Measurements from ENCODE around the gene RAB38.

The RAB38 gene

DNA sequence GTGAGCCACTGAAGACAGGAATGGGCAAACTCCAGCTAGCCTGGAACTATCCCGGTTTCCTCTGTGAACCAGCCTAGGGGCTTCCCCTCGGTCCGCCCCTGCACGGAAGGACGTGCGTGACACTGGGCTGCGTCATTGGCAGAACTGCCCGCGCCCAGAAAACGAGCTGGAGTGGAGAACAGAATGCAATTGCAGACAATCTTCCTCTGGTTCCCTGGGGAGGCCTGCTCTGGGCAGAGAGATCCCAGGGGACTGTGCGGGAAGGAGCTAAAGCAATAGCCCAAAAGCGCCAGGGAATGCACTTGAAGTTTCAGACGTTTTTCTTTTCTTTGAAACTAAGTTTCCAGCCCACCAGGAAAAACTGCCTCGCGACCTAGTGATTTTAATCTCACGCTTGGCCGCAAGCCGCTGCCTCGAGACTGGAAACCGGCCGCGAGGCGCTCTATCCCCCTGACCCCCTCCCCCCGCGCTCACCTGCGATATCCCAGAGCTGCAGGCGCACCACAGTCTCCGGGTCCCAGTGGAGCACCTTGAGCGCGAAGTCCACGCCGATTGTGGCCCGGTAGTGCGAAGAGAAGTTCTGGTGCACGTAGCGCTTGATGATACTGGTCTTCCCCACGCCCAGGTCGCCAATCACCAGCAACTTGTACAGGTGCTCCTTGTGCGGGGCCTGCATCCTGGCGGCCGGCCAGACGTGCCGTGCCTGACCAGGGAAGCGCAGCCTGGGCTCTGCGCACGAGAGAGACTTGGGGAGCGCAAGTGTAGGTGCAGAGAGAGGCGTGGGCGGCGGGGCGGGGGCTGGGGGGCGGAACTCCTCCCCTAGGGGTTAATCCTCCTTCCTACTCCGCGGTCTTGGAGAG is at the start of gene RAB38:
TSS of gene RAB38 (minus strand) at position 735 of the 860 bp plus-strand sequence. CDS start at position 676, 59 bp downstream.
- DNase-seq (ENCODE audit: low read depth in 2 of 2), result peak; percentile 49 to 57

- DNase-seq (ENCODE audit: low read depth in 2 of 2), result no peak
Measured at GRCh38 chr11:88213406-88213805, 38.2 kb upstream of the RAB38 start.

- DNase-seq (ENCODE audit: low read depth in 2 of 2), result no peak
Measured at GRCh38 chr11:88212300-88212699, 37.1 kb upstream of the RAB38 start.

- no peak for DNase-seq (ENCODE audit: low read depth in 2 of 2)
Measured at GRCh38 chr11:88208745-88209144, 33.5 kb upstream of the RAB38 start.

DNA sequence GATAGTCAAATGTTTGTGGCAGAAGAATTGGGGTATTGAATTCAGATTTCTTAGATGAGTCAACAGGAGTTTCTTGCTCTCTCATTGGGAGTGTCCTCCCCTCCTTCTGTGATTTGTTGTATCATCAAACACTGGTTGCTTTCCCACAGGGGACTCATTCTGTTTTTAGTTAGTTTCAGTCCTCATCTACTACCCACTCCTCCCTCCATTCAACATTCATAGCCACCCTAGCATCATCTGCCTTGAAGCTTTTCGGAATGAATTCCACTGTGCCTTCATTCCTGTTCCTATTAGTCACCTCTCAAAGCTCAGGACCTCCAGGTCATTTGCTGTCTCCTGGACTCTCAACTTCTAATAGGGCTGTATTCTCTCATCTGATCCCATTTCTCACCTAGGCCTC is 31.5 kb upstream of the RAB38 start:
- no peak for DNase-seq (ENCODE audit: low read depth in 2 of 2)

GRCh38 chr11:88204353-88204752 is 29.1 kb upstream of the RAB38 start:
- no peak for DNase-seq (ENCODE audit: low read depth in 2 of 2)

DNA sequence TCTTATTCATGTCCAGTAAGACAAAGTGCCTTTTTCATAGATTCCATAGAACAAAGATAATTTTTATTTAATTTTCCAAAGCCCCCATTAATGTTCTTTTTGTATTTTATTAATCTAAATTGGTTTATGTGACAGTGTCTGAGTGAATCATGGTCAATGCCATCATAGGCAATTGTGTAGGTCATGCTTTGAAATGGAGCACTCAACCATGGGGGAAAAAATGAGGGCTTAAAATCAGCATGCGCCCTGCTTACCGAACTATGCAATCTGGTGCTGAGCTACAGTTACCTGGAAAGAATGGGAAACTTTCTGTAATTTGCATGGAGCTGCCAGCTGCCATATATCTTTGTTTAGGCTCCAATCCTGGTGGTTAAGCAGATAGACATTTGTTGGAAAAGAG is 28.4 kb upstream of the RAB38 start:
- DNase-seq (ENCODE audit: low read depth in 2 of 2), result no peak

- DNase-seq (ENCODE audit: low read depth in 2 of 2), result no peak
Measured at GRCh38 chr11:88202498-88202897, 27.3 kb upstream of the RAB38 start.

- no peak for DNase-seq (ENCODE audit: low read depth in 2 of 2)
Measured at GRCh38 chr11:88196393-88196792, 21.1 kb upstream of the RAB38 start.

GRCh38 chr11:88195908-88196307 is 20.7 kb upstream of the RAB38 start:
- no peak for DNase-seq (ENCODE audit: low read depth in 2 of 2)

GRCh38 chr11:88194990-88195389 is 19.7 kb upstream of the RAB38 start:
- no peak for DNase-seq (ENCODE audit: low read depth in 2 of 2)

GRCh38 chr11:88193278-88193677 is 18.0 kb upstream of the RAB38 start:
- no peak for DNase-seq (ENCODE audit: low read depth in 2 of 2)

DNA sequence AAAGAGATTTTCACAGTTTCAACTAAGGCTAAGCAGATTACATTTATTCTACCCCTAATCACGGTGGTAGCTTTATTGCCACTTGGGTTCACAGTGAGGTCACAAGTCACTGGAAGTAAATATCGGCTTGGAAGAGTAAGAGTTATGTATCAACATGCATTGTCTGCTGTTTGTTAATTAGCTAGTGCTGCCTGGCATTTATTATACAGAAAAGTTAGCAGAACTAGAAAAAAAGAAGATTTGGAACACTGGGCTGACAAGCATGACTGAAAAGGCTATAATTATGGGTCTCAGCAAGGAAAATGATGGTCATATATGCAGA is 13.7 kb upstream of the RAB38 start:
- no peak for DNase-seq (ENCODE audit: low read depth in 2 of 2)

DNA sequence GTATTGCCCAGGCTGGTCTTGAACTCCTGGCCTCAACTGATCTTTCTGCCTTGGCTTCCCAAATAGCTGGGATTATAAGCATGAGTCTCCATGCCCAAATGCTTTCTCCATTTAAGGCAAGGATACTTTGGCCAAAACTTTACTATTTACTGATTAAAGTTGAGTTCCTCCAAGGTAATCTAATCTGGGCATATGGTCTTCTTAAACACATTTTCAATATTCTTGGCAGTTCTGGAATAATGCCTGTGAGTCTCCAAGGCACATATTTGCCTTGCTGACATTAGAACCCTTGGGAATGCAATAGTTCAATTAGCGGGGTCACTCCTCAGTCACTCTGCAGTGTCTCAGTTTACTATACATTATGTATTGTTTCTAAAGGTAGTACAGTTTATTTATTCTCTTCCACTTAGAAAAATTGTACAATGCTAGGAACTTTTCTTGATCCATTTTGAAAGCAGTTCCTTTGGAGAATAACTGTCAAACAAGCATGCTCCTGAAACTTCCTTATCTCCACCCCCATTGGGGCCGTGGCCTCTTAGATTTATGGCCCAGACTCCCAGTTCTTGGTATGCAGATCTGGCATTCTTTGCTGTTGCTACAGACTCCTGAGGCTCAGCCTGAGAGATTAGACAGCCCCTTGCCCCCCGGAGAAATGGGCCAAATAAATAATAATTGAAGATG is 13.1 kb upstream of the RAB38 start:
- DNase-seq (ENCODE audit: low read depth in 2 of 2), result no peak

DNA sequence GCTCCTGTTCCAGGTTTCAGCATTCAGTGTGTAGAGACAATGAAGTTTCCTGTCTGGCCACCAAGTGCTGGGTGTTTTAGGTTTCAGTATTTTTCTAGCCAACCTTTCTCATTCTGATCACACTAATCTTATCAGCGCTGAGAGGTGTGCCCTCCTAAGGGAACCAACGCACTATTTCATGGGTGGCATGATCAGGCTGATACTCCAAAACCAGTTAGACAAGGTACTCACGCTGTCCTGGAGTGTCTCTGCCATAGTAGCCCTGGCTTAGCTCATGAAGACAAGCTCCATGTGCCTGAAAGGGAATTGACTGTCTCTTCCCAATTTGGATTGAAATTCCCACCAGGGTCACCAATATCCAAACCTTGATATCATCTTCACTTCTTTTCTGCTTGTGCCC is 8.0 kb upstream of the RAB38 start:
- DNase-seq (ENCODE audit: low read depth in 2 of 2), result no peak

DNA sequence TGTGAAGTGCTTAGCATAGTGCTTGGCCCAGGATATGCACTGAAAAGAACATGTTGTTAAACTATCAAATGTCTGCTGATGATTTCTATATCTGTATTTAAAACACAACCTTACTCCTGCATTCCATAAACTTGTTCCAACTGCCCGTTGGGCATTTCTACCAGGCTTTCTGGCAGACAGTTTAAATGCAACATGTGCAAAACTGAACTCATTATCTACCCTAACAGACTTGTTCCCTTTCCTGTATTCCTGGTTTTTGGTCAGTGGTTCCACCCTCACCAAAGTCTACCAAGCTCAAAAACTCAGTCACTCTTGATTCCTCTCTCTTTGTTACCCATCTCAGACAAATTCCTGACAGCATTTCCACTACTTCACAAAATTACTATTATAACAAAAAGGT is 6.5 kb upstream of the RAB38 start:
- DNase-seq (ENCODE audit: low read depth in 2 of 2), result no peak

- no peak for DNase-seq (ENCODE audit: low read depth in 2 of 2)
Measured at GRCh38 chr11:88179971-88180629, 4.9 kb upstream of the RAB38 start.

- peak in 1 of 2 donors; percentile 13 for DNase-seq (ENCODE audit: low read depth in 2 of 2)
Measured at GRCh38 chr11:88179141-88179540, 3.9 kb upstream of the RAB38 start.

DNA sequence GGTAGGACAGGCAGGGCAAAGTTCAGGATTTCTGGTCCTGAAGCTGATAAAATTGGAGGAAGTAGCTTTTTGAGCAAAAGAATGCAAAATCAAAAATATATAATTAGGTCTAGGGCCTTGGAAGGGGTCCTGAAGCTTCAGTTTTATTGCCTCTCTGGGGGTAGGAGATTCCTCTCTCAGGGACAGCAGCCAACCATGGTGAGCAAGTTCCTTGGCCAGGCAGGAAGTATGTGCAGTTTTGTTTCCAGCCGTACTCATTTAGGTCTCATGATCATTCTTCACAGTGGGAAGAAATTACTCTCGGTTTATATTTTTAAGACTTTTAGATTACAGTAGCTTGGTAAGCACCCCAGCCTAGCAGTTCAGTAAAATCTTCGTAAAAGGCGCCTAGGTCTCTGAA is 2.9 kb upstream of the RAB38 start:
- DNase-seq (ENCODE audit: low read depth in 2 of 2), result no peak

DNA sequence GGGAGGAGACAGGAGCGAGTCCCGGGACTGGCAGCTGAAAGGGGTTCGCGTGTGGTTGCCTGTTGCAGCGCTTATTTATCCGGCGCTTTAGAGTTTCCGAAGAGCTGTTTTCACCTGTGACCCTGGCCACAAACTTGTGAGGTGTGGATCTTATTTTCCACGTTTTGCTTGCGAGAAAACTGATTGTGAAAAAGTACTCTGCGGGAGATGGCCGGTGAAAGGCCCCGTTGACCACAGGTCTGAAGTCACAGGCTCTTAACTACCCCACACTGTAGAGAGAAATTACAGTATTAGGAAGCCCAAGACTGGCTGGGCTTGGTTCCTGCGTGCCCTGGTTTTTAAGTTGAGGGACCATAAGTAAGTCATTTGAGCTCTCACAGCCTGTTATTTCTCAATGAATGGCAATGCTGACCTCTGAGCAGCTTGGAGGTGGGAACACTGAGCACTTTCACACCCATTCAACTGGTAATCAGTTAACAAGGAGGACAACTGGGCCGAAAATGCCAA is 379 bp upstream of the RAB38 start:
- DNase-seq (ENCODE audit: low read depth in 2 of 2), result no peak

GRCh38 chr11:88173956-88174355 is 1.3 kb downstream of the RAB38 start:
- DNase-seq (ENCODE audit: low read depth in 2 of 2), result no peak

DNA sequence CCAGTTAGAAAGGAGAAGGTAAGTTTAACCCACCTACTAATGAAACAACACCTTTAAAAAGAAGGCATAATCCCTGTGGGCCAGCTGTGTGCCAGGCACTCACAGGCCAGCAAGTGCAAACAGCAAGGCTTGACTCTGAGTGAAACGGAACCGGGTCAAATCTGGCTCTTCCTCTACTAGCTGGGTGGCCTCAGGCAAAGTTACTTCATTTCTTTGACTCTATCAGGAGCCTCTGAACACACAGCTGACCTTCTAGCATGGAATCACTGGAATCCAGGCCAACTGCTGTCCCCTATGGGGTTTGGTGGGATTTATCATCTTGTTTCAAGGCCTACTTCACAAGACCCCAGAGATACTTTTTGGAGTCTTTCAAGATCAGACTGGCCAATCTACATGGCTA is 3.3 kb downstream of the RAB38 start:
- no peak for DNase-seq (ENCODE audit: low read depth in 2 of 2)

- no peak for DNase-seq (ENCODE audit: low read depth in 2 of 2)
Measured at GRCh38 chr11:88170673-88171072, 4.6 kb downstream of the RAB38 start.

Measured in stimulated activated CD4-positive, alpha-beta T cell treated with anti-CD3 and anti-CD28 coated beads, Interleukin-4, amount 100 ng/mL, for 48 hours (primary cell).